RWPE2 (cell line): Measurements from ENCODE around the gene PSRC1.

Experiments
- ATAC-seq: fragments of 200-7000 bp; cut with Tn5 transposase; 3 replicates; pipeline ENCODE4 v1.9.1; 2021; ENCODE audit warnings: low read depth
- DNase-seq: peaks from one replicate; pipeline ENCODE4 v3.0.0-alpha.2; 2020; ENCODE audit warnings: low spot score
- H3K27ac ChIP-seq: fragments of 450-650 bp; 2 replicates; pipeline ENCODE4 v1.5.1; 2017; ENCODE audit warnings: mild to moderate bottlenecking; ENCODE audit not compliant: poor library complexity, severe bottlenecking
- H3K27me3 ChIP-seq: fragments of 250-450 bp; sonication (Bioruptor Pico); 2 replicates; pipeline ENCODE4 v1.5.1; 2021; ENCODE audit warnings: mild to moderate bottlenecking, moderate library complexity; ENCODE audit not compliant: insufficient read depth, poor library complexity, severe bottlenecking
- H3K36me3 ChIP-seq: fragments of 250-450 bp; sonication (Bioruptor Pico); 2 replicates; pipeline ENCODE4 v1.5.1; 2020; ENCODE audit warnings: low read depth, mild to moderate bottlenecking, moderate library complexity
- H3K4me1 ChIP-seq: fragments of 250-450 bp; sonication (Bioruptor Pico); 2 replicates; pipeline ENCODE4 v1.5.1; 2021; ENCODE audit warnings: mild to moderate bottlenecking, moderate library complexity; ENCODE audit not compliant: insufficient read depth, poor library complexity, severe bottlenecking
- H3K4me3 ChIP-seq: fragments of 250-450 bp; sonication (Bioruptor Pico); 2 replicates; pipeline ENCODE4 v1.5.1; 2021; ENCODE audit warnings: mild to moderate bottlenecking, moderate library complexity; ENCODE audit not compliant: severe bottlenecking
- H3K9me3 ChIP-seq: fragments of 250-450 bp; sonication (Bioruptor Pico); 2 replicates; pipeline ENCODE4 v1.5.1; 2021; ENCODE audit warnings: mild to moderate bottlenecking, moderate library complexity; ENCODE audit not compliant: severe bottlenecking
- TF ChIP-seq, protein P1 (sequence below): fragments of 450-650 bp; IDR thresholded peaks from one replicate; pipeline ENCODE4 v1.5.1; 2017; ENCODE audit warnings: mild to moderate bottlenecking, moderate library complexity; ENCODE audit not compliant: poor library complexity, severe bottlenecking

Gene PSRC1

DNA sequence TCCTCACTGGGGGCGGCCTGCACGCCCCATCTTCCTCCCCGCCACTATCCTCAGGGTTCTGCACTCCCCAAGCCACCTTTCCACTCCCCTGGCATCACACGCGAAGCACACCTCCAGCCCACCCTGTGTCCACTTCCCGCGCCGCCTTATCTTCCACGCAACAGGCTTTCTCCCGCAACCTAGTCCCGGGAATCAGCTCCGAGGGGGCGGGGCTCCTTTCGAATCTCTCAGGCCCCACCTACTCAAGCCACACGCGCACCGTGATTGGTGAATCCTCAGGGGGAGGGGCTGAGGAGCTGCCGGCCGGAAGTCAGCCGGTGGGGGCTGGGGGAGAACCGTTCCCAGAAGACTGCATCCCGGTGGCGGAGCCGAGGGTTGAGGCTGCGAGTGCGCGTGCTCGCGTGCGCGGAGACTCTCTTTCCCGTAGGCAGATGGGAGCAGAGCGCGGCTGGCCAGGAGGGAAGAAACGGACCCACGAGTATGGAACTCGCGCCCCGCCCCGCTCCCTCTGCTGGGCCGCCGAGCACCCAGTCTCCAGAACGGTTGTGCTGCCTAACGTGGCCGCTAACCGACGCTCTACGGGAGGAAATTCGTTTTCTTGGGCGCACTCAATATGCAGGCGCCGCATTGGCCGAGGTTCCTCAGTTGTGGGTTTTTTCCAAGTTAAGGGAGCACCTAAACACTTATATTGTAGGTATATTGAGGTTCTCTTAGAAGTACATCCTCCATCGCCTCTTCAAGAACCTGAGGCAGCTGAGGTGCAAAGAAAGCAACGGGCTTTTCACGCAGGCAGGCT lies at the start of gene PSRC1:
Gene PSRC1 (minus strand): TSS at position 194 of the 796 bp plus-strand sequence.
- Histone ChIP-seq H3K4me3 (peak within 1 kb of the TSS; percentile 70), H3K9me3 (no peaks in the 10 kb centered on the region), H3K27me3 (no peaks in the 10 kb centered on the region), H3K36me3 (peaks cover 27% of the 10 kb centered on the region), H3K27ac (peak within 1 kb of the TSS; percentile 59), H3K4me1 (peaks cover 6% of the 10 kb centered on the region)
- peak; percentile 94 for DNase-seq
- TF ChIP-seq, protein P1, sequence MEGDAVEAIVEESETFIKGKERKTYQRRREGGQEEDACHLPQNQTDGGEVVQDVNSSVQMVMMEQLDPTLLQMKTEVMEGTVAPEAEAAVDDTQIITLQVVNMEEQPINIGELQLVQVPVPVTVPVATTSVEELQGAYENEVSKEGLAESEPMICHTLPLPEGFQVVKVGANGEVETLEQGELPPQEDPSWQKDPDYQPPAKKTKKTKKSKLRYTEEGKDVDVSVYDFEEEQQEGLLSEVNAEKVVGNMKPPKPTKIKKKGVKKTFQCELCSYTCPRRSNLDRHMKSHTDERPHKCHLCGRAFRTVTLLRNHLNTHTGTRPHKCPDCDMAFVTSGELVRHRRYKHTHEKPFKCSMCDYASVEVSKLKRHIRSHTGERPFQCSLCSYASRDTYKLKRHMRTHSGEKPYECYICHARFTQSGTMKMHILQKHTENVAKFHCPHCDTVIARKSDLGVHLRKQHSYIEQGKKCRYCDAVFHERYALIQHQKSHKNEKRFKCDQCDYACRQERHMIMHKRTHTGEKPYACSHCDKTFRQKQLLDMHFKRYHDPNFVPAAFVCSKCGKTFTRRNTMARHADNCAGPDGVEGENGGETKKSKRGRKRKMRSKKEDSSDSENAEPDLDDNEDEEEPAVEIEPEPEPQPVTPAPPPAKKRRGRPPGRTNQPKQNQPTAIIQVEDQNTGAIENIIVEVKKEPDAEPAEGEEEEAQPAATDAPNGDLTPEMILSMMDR: peak; percentile 35
- peak; percentile 92 for ATAC-seq

DNA sequence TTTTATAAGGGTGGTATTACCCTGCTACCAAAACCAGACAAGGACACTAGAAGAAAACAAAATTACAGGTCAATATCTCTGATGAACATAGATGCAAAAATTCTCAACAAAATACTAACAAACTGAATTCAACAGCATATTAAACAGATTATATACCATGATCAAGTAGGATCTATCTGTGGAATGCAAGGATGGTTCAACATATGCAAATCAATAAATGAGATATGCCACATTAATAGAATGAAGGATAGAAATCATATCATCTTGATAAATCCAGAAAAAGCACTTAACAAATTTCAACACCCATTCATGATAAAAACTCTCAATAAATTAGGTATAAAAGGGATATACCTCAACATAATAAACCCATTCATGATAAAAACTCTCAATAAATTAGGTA lies 48.2 kb upstream of the PSRC1 start:
- Histone ChIP-seq H3K4me1 (no peaks in the 10 kb centered on the region), H3K27me3 (no peaks in the 10 kb centered on the region), H3K27ac (no peak overlapping the region), H3K36me3 (peaks cover 16% of the 10 kb centered on the region), H3K9me3 (peaks cover 10% of the 10 kb centered on the region), H3K4me3 (no peak overlapping the region)
- no peak for DNase-seq
- TF ChIP-seq, protein P1: no peak
- no peak for ATAC-seq

DNA sequence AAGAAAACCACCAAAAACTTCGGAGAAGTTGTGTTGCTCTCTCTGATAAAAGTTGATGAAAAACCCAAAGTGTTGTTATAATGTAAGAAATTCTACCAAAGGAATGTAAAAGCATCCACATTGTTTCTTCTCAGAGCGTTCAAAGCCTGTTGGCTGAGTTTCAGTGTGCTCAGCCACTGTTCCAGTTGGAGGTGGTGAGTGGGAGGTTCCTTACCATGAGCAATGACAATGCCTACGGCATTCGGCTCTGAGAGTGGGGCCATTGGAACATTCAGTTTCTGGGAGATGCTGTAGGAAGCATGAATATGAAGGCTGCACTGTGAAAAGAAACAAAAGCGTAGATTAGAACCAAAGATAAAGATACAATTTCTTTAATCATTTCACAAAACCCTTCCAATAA lies 44.3 kb upstream of the PSRC1 start:
- no peaks in the 10 kb centered on the region for H3K4me1 ChIP-seq
- DNase-seq: no peak
- H3K27me3 ChIP-seq: no peaks in the 10 kb centered on the region
- H3K36me3 ChIP-seq: peaks cover 13% of the 10 kb centered on the region
- peaks cover 10% of the 10 kb centered on the region for H3K9me3 ChIP-seq
- H3K27ac ChIP-seq: no peak overlapping the region
- ATAC-seq: no peak
- H3K4me3 ChIP-seq: no peak overlapping the region
- TF ChIP-seq, protein P1: no peak

DNA sequence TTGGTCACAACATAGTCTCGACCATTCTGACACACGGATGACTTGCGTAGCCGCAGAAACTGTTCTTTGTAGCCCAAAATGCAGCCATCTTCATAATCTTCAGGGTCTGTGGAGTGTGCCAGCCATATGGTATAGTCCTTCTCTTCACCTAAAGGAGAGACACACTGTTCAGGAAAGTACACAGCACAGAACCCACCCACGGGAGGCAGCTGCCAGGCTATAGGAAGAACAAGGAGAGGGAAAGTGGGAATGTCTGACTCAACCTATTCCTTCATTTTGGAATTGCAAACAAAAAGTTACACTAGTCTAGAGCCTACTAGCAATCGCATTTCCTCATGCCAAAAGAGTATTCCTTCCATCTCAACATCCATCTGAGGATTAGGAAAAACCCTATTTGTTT lies 40.0 kb upstream of the PSRC1 start:
- Histone ChIP-seq H3K27ac (no peak overlapping the region), H3K36me3 (peaks cover 5% of the 10 kb centered on the region; the same call in 1 of the 2 replicates), H3K4me3 (no peak overlapping the region), H3K9me3 (no peaks in the 10 kb centered on the region), H3K27me3 (no peaks in the 10 kb centered on the region), H3K4me1 (no peaks in the 10 kb centered on the region)
- TF ChIP-seq, protein P1: no peak
- DNase-seq (no peak), ATAC-seq (no peak)

DNA sequence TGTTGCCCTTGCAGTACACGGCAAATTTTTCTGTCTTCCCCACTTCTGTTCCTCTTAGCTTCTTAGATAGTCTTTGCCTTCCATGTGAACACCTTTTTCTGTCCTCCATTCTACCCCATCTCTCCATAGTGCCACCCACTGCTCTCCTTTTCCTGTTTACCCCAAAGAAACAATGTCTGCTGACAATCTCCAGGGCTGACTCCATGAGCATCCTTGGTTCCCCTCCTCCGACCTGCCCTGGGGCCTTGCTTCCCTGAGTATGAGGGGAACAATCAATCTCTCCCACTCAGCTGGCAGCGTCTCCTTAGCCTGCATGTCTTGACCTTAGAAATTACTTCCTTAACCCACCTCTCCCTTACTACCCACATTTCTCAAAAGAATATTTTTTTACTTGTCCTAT lies 36.2 kb upstream of the PSRC1 start:
- no peak for ATAC-seq
- H3K4me1 ChIP-seq: no peaks in the 10 kb centered on the region
- H3K4me3 ChIP-seq: no peak overlapping the region
- no peaks in the 10 kb centered on the region for H3K9me3 ChIP-seq
- no peaks in the 10 kb centered on the region for H3K36me3 ChIP-seq
- no peak for DNase-seq
- H3K27me3 ChIP-seq: no peaks in the 10 kb centered on the region
- TF ChIP-seq, protein P1: no peak
- no peak overlapping the region for H3K27ac ChIP-seq
